ENCODE measurements around the gene SLC9A5. TPM values are rescaled to one million over a fixed set of nuclear protein-coding genes. Genes with fewer than 3 reads are reported as not detected.

The SLC9A5 gene
- polyA plus RNA-seq, 1 donor = 4.9 TPM

DNA sequence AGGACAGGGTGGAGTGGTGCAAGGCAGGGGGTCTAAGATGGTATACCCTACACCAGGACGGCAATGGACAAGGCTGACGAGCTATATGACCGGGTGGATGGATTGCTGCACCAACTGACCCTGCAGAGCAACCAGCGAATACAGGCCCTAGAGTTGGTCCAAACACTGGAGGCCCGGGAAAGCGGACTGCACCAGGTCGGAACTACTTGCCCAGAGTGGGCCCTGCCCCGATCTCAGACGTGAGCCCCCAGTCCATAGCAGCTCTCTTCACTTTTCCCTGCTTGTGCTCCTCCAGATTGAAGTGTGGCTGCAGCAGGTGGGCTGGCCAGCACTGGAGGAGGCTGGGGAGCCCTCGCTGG lies 33.6 kb downstream of the SLC9A5 start:
- DNase-seq = no peak

DNA sequence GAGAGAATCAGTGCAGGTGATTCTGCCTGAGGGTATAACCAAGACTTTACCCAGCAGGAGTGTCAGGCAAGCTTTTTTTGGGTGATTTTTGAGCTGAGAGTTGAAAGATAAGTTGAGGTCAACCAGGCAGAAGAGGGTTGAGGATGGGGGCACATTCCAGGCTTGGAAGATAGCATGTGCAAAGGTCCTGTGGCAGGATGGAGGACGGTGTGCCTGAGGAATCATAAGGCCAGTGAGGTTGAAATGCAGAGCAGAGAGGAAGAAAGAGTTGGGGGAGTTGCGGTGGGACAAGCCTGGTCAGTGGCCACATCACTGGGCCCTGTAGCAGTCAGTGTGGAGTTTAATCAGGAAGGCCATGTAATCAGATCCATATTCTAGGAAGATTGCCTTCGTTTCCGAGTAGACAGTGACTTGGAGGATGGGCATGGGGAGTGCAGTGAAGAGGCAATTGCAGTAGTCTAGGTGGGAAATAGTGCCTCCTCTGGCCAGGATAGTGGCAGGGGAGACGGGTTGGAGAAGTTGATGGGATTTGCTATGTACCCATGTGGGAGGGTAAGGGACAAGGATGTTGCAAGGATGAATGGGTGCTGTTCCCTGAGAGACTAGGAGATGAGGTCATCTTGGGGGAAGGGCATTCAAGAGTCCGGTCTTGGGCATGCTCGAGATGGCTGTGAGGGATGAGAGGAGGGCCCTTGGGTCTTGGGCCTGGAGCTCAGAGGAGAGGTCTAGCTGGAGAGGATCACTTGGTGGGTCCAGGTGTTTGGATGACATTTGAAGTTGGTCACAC lies 34.5 kb downstream of the SLC9A5 start:
- no peak for DNase-seq

GRCh38 chr16:67283826-67284555 lies 35.2 kb downstream of the SLC9A5 start:
- DNase-seq = no peak

DNA sequence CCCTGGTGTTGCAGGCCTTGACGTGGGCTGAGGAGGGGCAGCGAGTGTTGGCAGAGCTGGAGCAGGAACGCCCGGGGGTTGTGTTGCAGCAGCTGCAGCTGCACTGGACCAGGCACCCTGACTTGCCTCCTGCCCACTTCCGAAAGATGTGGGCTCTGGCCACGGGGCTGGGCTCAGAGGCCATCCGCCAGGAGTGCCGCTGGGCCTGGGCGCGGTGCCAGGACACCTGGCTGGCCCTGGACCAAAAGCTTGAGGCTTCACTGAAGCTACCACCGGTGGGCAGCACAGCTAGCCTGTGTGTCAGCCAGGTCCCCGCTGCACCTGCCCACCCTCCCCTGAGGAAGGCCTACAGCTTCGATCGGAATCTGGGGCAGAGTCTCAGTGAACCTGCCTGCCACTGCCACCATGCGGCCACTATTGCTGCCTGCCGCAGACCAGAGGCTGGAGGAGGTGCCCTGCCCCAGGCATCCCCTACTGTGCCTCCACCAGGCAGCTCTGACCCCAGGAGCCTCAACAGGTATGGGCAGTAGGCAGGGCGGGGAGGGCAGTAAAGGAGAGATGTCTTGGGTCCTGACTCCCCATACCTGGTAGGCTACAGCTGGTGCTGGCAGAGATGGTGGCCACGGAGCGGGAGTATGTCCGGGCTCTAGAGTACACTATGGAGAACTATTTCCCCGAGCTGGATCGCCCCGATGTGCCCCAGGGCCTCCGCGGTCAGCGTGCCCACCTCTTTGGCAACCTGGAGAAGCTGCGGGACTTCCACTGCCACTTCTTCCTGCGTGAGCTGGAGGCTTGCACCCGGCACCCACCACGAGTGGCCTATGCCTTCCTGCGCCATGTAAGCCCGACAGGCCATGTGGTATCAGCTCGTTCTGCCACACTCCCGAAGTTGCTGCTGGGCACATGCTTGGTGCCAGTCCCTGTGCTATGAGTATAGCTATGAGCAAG lies 36.2 kb downstream of the SLC9A5 start:
- no peak for DNase-seq

DNA sequence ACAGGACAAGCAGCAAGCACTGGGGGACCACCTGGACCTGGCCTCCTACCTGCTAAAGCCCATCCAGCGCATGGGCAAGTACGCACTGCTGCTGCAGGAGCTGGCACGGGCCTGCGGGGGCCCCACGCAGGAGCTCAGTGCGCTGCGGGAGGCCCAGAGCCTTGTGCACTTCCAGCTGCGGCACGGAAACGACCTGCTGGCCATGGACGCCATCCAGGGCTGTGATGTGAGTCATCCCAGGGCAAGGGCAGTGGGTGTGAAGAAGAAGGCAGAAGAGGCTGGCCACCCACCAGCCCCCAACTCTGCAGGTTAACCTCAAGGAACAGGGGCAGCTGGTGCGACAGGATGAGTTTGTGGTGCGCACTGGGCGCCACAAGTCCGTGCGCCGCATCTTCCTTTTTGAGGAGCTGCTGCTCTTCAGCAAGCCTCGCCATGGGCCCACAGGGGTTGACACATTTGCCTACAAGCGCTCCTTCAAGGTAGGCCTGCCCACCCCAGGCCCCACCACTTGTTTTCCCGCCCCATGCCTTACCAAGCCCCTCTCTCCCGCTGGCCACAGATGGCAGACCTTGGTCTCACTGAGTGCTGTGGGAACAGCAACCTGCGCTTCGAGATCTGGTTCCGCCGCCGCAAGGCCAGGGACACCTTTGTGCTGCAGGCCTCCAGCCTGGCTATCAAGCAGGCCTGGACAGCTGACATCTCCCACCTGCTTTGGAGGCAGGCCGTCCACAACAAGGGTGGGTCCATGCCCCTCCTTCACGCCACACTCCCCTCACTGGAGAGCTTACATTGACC lies 37.9 kb downstream of the SLC9A5 start:
- no peak for DNase-seq

DNA sequence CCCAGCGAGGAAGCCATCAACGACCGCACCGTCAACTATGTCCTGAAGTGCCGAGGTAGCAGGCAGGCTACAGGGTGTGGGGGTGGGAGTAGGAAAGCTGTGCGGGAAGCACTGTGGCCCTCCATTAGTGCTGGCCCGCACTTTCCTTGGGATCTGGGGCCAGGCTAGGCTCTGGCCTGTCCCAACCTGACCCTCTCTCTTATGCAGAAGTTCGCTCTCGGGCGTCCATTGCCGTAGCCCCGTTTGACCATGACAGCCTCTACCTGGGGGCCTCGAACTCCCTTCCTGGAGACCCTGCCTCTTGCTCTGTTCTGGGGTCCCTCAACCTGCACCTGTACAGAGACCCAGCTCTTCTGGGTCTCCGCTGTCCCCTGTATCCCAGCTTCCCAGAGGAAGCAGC lies 39.2 kb downstream of the SLC9A5 start:
- DNase-seq = no peak

- no peak for DNase-seq
Measured at GRCh38 chr16:67291461-67291860, 42.7 kb downstream of the SLC9A5 start.

DNA sequence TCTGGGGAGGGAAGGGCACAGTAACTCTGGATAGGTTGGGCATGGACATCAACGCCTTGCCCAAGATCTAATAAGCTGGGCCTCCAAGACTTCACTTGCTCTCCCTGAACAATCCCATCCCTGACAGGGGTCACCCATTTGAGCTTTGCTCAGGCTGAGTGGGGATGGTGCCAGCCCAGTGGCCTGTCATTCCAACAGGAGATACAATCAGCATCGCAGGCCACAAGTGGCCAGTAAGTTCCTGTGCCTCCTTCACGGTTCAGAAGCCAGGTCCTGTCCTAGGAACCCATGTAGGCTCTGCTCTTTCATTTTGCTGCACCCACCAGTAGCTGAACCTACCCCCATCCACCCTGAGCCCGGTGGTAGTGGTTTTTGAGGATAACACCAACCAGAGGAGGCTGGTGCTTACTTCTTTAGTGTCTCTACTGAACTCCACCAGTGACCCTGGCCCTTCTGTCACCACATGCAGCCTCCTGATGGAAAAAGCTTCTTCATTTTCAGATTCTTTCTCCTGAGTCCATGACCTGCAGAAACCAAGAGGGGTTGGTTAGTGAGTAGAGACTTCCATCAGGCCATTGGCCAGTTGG lies 45.5 kb downstream of the SLC9A5 start:
- no peak for DNase-seq

DNA sequence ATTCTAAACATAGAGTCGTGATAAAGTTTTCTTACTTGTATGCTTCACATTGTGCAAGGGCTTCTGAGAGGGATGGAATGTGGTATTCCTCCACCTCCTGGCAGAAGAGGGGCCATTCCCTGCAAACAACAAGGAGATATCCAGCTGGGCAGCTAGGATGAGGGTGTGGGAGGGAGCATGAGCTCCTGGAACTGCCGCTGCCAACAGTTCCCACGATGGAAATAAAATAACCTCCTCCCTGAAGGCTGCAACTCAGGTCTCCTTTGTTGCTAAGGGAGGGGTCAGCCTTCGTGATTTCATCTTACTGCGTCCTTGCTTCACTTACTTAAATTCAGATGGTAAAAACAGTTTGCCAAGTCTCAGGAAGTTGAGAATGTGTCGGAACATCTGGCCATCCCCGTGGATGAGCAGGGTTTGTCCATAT lies 46.2 kb downstream of the SLC9A5 start:
- DNase-seq = no peak

DNA sequence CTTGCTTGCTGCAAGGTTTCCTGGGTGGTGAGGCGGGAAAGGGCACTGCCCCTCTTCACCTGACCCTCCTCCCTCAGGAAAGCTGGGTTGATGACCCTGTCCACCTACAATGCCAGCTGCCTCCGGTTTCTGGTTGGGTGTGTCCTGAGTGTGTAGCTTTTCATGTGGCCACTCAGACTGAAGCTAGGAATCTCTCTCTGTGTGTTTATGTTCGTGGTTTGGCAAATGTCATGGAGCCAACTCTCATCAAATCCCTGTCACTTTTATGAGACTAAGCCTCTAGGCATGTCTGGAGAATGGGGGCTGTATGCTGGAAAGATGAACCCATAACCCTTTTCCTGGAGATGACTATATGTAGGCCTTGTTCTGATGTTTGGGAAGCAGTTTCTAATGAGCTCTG lies 47.6 kb downstream of the SLC9A5 start:
- no peak for DNase-seq

DNA sequence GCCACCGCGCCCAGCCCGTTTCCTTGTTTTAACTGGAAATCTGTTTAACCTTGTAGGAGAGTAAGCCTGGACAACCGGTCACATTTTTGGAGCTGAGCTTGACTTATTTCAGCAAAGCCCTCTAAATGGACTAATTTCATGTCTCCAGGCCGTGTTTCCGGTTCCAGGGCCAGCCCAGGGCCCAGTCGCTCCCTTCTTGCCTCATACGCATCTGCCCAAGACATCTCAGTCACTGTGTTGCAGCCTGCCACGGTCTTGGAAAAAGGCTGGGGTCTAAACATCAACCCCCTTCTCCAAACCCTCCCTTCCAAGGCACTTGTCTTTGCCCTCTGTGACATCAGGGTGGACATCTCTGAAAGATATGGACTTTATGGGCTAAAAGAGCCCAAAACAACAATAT lies 49.5 kb downstream of the SLC9A5 start:
- DNase-seq = no peak

DNA sequence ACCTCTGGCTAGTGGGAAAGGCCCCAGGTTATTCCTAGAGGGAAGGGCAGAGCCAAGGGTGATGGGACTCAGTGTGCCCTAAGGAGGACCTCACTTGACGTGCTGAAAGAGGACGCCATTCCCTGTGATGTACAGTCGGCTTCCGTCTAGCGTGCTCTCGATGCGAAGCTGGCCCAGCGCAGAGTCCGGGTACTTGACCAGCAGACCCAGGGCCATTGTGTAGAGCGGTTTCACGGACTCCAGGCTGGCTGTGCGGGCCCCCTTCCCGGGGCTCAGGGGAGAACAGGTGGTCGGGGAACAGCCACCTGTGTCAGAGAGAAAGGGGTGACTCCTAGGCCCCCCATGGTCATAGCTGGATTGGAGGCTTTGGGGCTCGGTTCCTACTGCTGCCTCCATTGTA lies 50.5 kb downstream of the SLC9A5 start:
- DNase-seq = no peak

GRCh38 chr16:67301080-67301782 lies 52.5 kb downstream of the SLC9A5 start:
- no peak for DNase-seq

DNA sequence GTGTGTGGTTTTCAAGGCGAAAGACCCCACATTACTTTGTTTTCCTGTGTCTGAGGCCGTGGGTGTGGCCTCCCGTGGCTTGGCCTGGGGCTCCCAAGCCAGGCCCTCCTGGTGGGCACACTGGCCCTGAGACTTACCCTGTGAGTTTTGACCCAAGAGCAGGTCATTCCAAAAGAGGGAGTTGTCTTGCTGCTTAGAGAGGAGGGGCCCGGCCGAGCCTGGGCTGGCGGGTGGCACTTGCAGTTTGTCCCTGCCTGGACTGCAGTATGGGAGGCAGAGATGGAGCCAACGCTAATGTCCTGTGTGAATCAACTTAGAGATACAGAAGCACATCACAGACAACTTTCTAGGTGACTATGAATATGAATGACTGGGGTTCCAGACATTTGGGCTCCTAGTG lies 53.3 kb downstream of the SLC9A5 start:
- no peak for DNase-seq

GRCh38 chr16:67302970-67303369 lies 54.2 kb downstream of the SLC9A5 start:
- no peak for DNase-seq

- no peak for DNase-seq
Measured at GRCh38 chr16:67304020-67304419, 55.2 kb downstream of the SLC9A5 start.

DNA sequence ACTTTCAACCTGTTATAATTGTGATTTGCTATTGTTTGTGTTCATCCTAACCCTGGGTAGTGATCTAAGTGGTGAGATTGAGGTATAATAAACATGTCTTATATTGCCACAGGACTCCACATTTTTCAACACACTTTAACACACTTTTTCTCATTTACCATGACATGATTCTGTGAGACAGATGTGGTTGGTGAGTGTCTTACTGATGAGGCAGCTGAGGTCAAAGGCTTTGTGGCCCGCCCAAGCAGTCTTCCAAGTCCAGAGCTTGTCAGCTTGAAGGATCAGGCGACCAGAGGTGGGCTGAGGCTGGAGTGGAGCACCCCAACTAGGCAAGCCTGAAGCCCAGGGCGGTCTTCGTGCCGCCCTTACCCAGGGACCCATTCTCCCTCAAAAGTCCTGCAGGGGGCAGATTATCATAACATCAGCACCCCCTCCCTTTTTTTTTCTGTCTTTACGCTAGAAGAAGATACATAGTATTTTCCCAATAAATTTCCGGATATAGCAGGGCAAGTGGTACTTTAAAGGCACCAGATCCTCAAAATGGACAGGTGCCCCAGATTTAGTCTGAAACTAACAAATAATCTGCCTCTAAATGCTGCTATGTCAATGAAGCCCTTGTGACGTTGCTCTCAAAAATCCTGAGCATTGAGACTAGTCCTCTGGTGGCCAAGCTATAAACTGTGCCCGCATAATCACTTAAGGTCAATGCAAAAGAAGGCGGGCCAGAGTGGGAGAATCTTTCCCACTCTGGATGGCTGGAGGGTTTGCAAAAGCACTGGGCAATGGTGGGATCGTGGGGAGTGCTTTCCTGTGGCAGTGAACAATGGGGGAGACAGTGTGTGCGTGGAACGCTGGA lies 56.7 kb downstream of the SLC9A5 start:
- DNase-seq = no peak

- DNase-seq = no peak
Measured at GRCh38 chr16:67310561-67310960, 61.8 kb downstream of the SLC9A5 start.

DNA sequence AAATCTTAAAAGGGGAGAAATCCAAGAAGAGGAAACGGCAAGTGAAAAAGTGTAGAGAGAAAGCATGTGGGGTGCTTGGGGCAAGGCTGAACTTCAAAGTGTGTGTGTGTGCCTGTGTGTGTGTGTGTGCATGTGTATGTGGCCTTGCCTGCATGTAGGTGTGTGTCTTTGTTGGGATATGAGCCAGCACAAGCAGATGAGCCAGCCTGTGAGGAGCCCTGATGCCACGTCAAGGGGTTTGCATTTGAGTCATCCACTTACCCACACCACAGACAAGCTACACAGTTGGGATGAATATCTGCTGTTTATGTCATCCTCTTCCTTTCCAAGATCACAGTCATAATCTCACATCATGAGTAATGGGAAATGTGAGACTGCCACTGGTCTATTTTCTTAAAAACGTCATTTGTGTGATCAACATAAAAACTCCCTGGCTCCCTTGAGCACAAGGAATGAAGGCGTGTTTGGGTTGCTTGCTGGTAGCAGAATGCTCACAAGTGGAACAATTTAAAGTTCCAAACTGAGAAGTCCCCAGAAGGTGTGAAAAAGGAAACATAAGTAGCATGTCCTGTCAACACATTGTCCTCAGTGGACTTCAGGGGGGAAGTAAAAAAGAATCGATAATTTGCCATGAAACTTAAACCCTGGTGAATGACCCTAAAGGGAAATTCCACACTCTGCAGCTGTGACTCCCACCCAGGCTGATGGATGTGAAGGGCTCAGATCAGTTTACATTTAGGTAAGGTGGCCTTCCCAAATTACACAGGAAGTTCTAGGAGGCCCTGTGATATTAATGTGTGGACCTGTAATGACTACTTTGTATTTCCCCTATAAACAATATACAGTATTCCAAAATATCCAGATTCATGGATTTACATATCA lies 63.1 kb downstream of the SLC9A5 start:
- peak; percentile 40 for DNase-seq
